Measurements from ENCODE around the gene BLACAT1.

The BLACAT1 gene

DNA sequence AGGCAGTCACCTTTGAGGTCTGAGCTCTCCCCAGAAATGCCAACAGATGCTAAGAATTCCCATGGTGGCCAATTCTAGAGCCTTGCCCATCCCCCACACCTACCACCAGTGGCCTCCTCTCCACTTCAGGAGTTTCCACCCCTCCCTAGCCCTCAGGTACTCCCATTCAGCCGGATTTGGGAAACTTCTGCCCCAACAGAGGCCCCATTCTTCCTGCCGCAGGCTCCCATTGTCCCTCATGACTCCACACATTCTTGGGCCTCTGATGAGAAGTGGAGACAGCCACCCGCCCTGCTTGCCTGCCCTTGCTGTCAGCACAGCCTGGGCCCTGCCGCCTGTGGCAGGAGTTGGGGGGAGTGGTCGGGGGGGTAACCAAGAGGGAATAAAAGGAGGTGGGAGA is 4.6 kb downstream of the BLACAT1 start:
- H3K9me3 ChIP-seq (ENCODE audit: control insufficient read depth, low read depth, low read length), result no peaks in the 10 kb centered on the region
- peak overlapping the region; percentile 51 for H3K9ac ChIP-seq (ENCODE audit: low read length)
- H3K27ac ChIP-seq (ENCODE audit: low read length), result peak overlapping the region; percentile 64
- peaks cover 77% of the 10 kb centered on the region for H3K4me1 ChIP-seq (ENCODE audit: control insufficient read depth, low read depth, low read length)
- H3K36me3 ChIP-seq (ENCODE audit: control insufficient read depth, low read depth, low read length), result peaks cover 10% of the 10 kb centered on the region
- peak overlapping the region; percentile 47 for H3K4me3 ChIP-seq (ENCODE audit: low read length)
- no peaks in the 10 kb centered on the region for H3K27me3 ChIP-seq (ENCODE audit: control insufficient read depth, insufficient read depth, low read length)

GRCh38 chr1:205450448-205450847 is 5.4 kb downstream of the BLACAT1 start:
- peak overlapping the region; percentile 47 for H3K4me3 ChIP-seq (ENCODE audit: low read length)
- H3K9ac ChIP-seq (ENCODE audit: low read length), result peak overlapping the region; percentile 51
- H3K9me3 ChIP-seq (ENCODE audit: control insufficient read depth, low read depth, low read length), result no peaks in the 10 kb centered on the region
- H3K27ac ChIP-seq (ENCODE audit: low read length), result peak overlapping the region; percentile 64
- no peaks in the 10 kb centered on the region for H3K27me3 ChIP-seq (ENCODE audit: control insufficient read depth, insufficient read depth, low read length)
- H3K4me1 ChIP-seq (ENCODE audit: control insufficient read depth, low read depth, low read length), result peaks cover 84% of the 10 kb centered on the region
- peaks cover 10% of the 10 kb centered on the region for H3K36me3 ChIP-seq (ENCODE audit: control insufficient read depth, low read depth, low read length)

DNA sequence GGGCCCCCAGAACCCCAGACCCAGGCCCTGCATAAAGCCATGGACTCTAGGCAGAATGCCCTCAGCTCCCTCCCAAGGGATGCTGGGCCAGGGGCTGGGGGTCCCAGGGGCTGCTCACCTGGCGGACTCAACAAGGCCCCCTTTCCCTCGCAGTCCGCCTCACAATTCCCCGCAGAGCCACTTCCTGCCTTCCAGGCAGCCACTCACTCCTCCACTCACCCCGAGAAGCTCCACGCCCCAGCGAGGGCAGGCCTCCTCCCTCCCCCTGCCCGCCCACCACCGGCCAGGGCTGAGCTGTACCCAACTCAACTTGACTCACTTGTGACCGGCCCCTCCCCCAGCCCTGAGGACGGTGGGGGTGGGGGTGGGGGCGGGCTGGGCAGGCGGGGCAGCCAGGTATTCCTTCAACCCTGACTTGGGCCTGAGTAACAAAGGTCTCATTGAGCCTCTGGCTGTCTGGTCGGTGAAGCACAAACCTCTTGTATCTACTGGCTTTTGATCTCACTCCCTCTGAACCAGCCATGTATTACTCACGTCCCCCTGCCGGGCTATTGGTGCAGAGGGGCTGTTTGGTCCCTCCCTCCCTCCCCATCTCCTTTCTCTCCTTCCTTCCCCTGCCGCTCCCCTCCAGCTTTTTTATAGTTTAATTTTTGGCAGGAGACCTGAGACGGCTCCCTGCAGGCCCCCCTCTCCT is 5.9 kb downstream of the BLACAT1 start:
- no peaks in the 10 kb centered on the region for H3K27me3 ChIP-seq (ENCODE audit: control insufficient read depth, insufficient read depth, low read length)
- H3K9me3 ChIP-seq (ENCODE audit: control insufficient read depth, low read depth, low read length), result no peaks in the 10 kb centered on the region
- no peak overlapping the region for H3K27ac ChIP-seq (ENCODE audit: low read length)
- peak overlapping the region; percentile 47 for H3K4me3 ChIP-seq (ENCODE audit: low read length)
- peak overlapping the region; percentile 28 for H3K9ac ChIP-seq (ENCODE audit: low read length)
- H3K4me1 ChIP-seq (ENCODE audit: control insufficient read depth, low read depth, low read length), result peaks cover 85% of the 10 kb centered on the region
- peaks cover 10% of the 10 kb centered on the region for H3K36me3 ChIP-seq (ENCODE audit: control insufficient read depth, low read depth, low read length)

GRCh38 chr1:205449254-205449749 is 6.5 kb downstream of the BLACAT1 start:
- no peaks in the 10 kb centered on the region for H3K9me3 ChIP-seq (ENCODE audit: control insufficient read depth, low read depth, low read length)
- H3K27ac ChIP-seq (ENCODE audit: low read length), result no peak overlapping the region
- H3K27me3 ChIP-seq (ENCODE audit: control insufficient read depth, insufficient read depth, low read length), result no peaks in the 10 kb centered on the region
- peaks cover 83% of the 10 kb centered on the region for H3K4me1 ChIP-seq (ENCODE audit: control insufficient read depth, low read depth, low read length)
- H3K4me3 ChIP-seq (ENCODE audit: low read length), result peak overlapping the region; percentile 38
- peak overlapping the region; percentile 28 for H3K9ac ChIP-seq (ENCODE audit: low read length)
- H3K36me3 ChIP-seq (ENCODE audit: control insufficient read depth, low read depth, low read length), result peaks cover 10% of the 10 kb centered on the region

DNA sequence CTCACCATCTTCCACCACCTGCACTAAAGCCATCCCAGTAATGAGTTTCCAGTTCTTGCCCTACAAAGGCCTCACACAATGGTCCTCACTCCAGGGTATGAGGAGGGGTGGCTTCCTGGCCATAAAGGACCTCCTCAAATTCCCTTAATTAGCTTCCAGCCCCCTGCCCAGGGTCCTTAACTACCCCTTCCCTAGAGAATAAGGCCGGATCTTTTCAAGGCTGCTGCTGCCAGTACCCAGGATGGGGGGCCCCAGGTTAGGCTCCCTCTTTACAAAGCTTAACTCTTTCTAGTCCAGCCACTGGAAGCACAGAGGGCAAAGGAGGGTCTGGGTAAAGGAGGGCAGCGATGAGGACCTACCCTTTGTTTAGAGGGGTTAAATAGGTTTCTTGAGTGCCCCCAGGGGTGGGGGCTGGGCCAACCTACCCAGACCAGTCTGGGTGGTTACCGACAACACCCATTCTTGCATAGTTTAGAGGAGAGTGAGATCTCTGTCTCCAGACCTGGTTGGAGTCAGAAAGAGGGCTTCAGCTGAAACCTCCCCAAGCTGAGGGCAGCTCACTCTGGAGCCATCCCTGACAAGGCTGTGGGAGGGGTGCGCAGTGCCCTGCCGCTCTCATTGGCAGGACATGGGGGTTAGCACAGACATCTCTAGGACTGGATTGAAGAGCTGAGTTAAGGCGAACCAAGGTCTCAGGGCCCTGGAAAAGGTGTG is 7.1 kb downstream of the BLACAT1 start:
- Histone ChIP-seq H3K27ac (ENCODE audit: low read length) (no peak overlapping the region), H3K36me3 (ENCODE audit: control insufficient read depth, low read depth, low read length) (peaks cover 5% of the 10 kb centered on the region), H3K9ac (ENCODE audit: low read length) (no peak overlapping the region), H3K4me1 (ENCODE audit: control insufficient read depth, low read depth, low read length) (peaks cover 85% of the 10 kb centered on the region), H3K27me3 (ENCODE audit: control insufficient read depth, insufficient read depth, low read length) (no peaks in the 10 kb centered on the region), H3K4me3 (ENCODE audit: low read length) (peak overlapping the region; percentile 38), H3K9me3 (ENCODE audit: control insufficient read depth, low read depth, low read length) (no peaks in the 10 kb centered on the region)

GRCh38 chr1:205447457-205448341 is 8.1 kb downstream of the BLACAT1 start:
- Histone ChIP-seq H3K27me3 (ENCODE audit: control insufficient read depth, insufficient read depth, low read length) (no peaks in the 10 kb centered on the region), H3K27ac (ENCODE audit: low read length) (no peak overlapping the region)

DNA sequence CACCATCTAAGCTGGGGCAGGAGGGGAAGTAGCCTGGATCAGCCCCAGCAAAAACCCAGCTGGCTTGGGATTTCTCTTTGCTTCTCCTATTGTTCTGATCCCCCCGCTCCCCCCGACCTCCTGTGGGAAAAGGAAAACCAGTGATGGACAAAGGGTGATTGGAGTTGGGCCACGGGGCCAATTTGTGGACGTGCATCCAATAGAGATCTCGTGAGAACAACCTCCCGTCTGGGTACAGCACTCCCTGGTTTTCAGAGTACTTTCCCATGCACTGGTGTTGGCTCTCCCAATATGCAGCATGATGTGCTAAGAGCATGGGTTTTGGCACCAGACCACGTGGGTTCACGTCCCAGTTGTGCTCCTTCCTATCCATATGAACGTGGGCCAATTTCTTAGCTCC is 9.0 kb downstream of the BLACAT1 start:
- H3K36me3 ChIP-seq (ENCODE audit: control insufficient read depth, low read depth, low read length), result no peaks in the 10 kb centered on the region
- H3K27ac ChIP-seq (ENCODE audit: low read length), result no peak overlapping the region
- H3K4me3 ChIP-seq (ENCODE audit: low read length), result peak overlapping the region; percentile 38
- H3K9me3 ChIP-seq (ENCODE audit: control insufficient read depth, low read depth, low read length), result no peaks in the 10 kb centered on the region
- peaks cover 89% of the 10 kb centered on the region for H3K4me1 ChIP-seq (ENCODE audit: control insufficient read depth, low read depth, low read length)
- no peak overlapping the region for H3K9ac ChIP-seq (ENCODE audit: low read length)
- H3K27me3 ChIP-seq (ENCODE audit: control insufficient read depth, insufficient read depth, low read length), result no peaks in the 10 kb centered on the region

More at GRCh38 chr1:205447457-205448341, 8.1 kb downstream of the BLACAT1 start:
- H3K4me3 ChIP-seq (ENCODE audit: low read length), result peak overlapping the region; percentile 38
- H3K4me1 ChIP-seq (ENCODE audit: control insufficient read depth, low read depth, low read length), result peaks cover 89% of the 10 kb centered on the region
- H3K9ac ChIP-seq (ENCODE audit: low read length), result peak overlapping the region; percentile 1
- H3K36me3 ChIP-seq (ENCODE audit: control insufficient read depth, low read depth, low read length), result no peaks in the 10 kb centered on the region
- H3K9me3 ChIP-seq (ENCODE audit: control insufficient read depth, low read depth, low read length), result no peaks in the 10 kb centered on the region

DNA sequence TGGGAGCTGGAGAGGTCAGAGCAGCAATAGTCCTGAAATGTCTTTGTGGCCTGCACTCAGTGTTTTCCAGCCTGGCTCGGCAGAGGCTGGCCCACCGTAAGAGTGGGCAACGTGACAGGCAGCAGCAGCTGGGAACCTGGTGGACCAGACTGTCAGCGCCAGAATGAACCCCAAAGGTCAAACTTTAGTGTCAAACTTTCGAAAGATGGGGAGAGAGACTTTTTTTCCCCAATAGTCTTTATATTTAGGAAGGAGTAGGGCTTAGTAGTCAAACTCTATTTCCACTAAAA is 10.3 kb downstream of the BLACAT1 start:
- H3K36me3 ChIP-seq (ENCODE audit: control insufficient read depth, low read depth, low read length), result no peaks in the 10 kb centered on the region
- H3K27me3 ChIP-seq (ENCODE audit: control insufficient read depth, insufficient read depth, low read length), result no peaks in the 10 kb centered on the region
- peak overlapping the region; percentile 55 for H3K9ac ChIP-seq (ENCODE audit: low read length)
- H3K9me3 ChIP-seq (ENCODE audit: control insufficient read depth, low read depth, low read length), result no peaks in the 10 kb centered on the region
- peak overlapping the region; percentile 31 for H3K4me3 ChIP-seq (ENCODE audit: low read length)
- H3K4me1 ChIP-seq (ENCODE audit: control insufficient read depth, low read depth, low read length), result peaks cover 89% of the 10 kb centered on the region
- H3K27ac ChIP-seq (ENCODE audit: low read length), result peak overlapping the region; percentile 82

DNA sequence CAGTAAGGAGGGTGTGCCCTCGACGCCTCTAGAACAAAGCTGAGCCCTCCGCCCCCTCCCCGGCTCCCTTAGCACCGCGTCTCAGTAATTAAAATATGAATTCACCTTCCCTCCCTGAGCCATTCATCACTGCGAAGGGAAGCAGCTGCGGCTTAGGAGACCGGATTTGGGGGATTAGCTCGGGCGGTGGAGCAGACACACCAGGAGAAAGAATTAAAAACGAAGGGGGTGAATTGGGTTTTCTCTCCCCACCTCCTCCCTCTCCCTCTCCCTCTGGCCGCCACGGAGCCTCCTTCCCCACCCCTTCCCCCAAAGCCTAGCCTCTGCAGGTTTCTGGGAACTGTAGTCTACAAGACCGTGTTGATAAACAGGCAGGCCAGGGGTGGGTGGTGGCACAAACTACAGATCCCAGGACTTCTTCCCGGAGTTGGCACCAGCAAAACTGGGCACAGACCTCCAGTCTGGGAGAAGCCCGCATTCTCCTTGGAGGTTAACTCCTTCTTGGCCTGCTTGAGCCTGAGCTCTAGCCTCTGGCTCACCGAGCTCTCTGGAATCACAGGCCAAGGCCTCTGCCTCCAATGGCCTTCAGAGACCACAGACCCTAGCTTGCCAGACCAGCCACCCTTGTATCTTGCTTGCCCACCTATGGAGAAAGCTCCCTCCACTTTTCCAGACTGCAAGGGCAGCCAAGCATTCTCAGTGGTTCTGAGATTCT is 10.8 kb downstream of the BLACAT1 start:
- H3K9me3 ChIP-seq (ENCODE audit: control insufficient read depth, low read depth, low read length), result no peaks in the 10 kb centered on the region
- H3K27ac ChIP-seq (ENCODE audit: low read length), result peak overlapping the region; percentile 82
- H3K36me3 ChIP-seq (ENCODE audit: control insufficient read depth, low read depth, low read length), result no peaks in the 10 kb centered on the region
- H3K4me3 ChIP-seq (ENCODE audit: low read length), result peak overlapping the region; percentile 41
- H3K27me3 ChIP-seq (ENCODE audit: control insufficient read depth, insufficient read depth, low read length), result no peaks in the 10 kb centered on the region
- peaks cover 91% of the 10 kb centered on the region for H3K4me1 ChIP-seq (ENCODE audit: control insufficient read depth, low read depth, low read length)
- peak overlapping the region; percentile 55 for H3K9ac ChIP-seq (ENCODE audit: low read length)

- Histone ChIP-seq H3K9ac (ENCODE audit: low read length) (peak overlapping the region; percentile 35), H3K36me3 (ENCODE audit: control insufficient read depth, low read depth, low read length) (no peaks in the 10 kb centered on the region), H3K4me1 (ENCODE audit: control insufficient read depth, low read depth, low read length) (peaks cover 94% of the 10 kb centered on the region), H3K27me3 (ENCODE audit: control insufficient read depth, insufficient read depth, low read length) (no peaks in the 10 kb centered on the region), H3K27ac (ENCODE audit: low read length) (peak overlapping the region; percentile 50), H3K4me3 (ENCODE audit: low read length) (peak overlapping the region; percentile 41), H3K9me3 (ENCODE audit: control insufficient read depth, low read depth, low read length) (no peaks in the 10 kb centered on the region)
These were observed 11.4 kb downstream of the BLACAT1 start for GRCh38 chr1:205444300-205444930.
